SK-N-SH (cell line): ENCODE data around the gene NSG2. TPM values are rescaled to one million over a fixed set of nuclear protein-coding genes. Genes with fewer than 3 reads are reported as not detected.

Experiments used
- CTCF ChIA-PET: fragments of 300-600, 350-600 bp; formaldehyde crosslinking; extraction: SDS; loops from one replicate; lab custom pipeline; 2021; lab: Yijun Ruan, JAX
- POLR2A ChIA-PET: fragments of 350-600 bp; sonication (Branson Sonifier 250); formaldehyde crosslinking; extraction: SDS; loops from one replicate; lab custom pipeline; 2020; ENCODE audit warnings: antibody characterized with exemption, inconsistent platforms; lab: Yijun Ruan, JAX
- DNase-seq: peaks from one replicate; pipeline ENCODE4 v3.0.0; 2012
- H2AFZ ChIP-seq: fragments of 200-600 bp; sonication (generic); 2 replicates; pipeline ENCODE4 v1.8.1; 2016; ENCODE audit warnings: antibody characterized with exemption, mild to moderate bottlenecking, low read depth
- H3F3A ChIP-seq: fragments of 200-600 bp; sonication (generic); replicated peaks from 2 replicates; pipeline ENCODE3; 2016; ENCODE audit warnings: antibody characterized with exemption, mild to moderate bottlenecking; ENCODE audit not compliant: insufficient read depth
- H3K27ac ChIP-seq, 2 experiments: fragments of 200-500 bp in 1 of 2; fragments of 200-600 bp in 1 of 2; sonication (Bioruptor generic) in 1 of 2; sonication (generic), shearing (Covaris generic) in 1 of 2; 2 replicates each; pipeline versions ENCODE4 v1.5.1 to v1.6.1; 2014 to 2016; ENCODE audit warnings: low read depth in 2 of 2, inconsistent platforms in 1 of 2, low read length in 1 of 2, mild to moderate bottlenecking in 1 of 2, mixed read lengths in 1 of 2
- H3K27me3 ChIP-seq: fragments of 200-600 bp; sonication (generic), shearing (Covaris generic); 2 replicates; pipeline ENCODE4 v1.6.1; 2016; ENCODE audit warnings: mixed run types; ENCODE audit not compliant: insufficient read depth
- H3K36me3 ChIP-seq, 2 experiments: fragments of 200-500 bp in 1 of 2; fragments of 200-600 bp in 1 of 2; sonication (Bioruptor generic) in 1 of 2; sonication (generic) in 1 of 2; replicated peaks in 1 of 2; 2 replicates each; pipeline versions ENCODE3 to v1.5.1; 2014 to 2016; ENCODE audit warnings: low read length in 1 of 2, mild to moderate bottlenecking in 1 of 2; ENCODE audit not compliant: insufficient read depth in 2 of 2, control insufficient read depth in 1 of 2
- H3K4me1 ChIP-seq, 2 experiments: fragments of 200-500 bp in 1 of 2; fragments of 200-600 bp in 1 of 2; sonication (Bioruptor generic) in 1 of 2; sonication (generic), shearing (Covaris generic) in 1 of 2; 2 replicates each; pipeline versions ENCODE4 v1.5.1 to v1.6.1; 2014 to 2016; ENCODE audit warnings: low read depth in 1 of 2, low read length in 1 of 2, mixed run types in 1 of 2; ENCODE audit not compliant: insufficient read depth in 2 of 2, control insufficient read depth in 1 of 2
- H3K4me2 ChIP-seq: fragments of 200-600 bp; sonication (generic), shearing (Covaris generic); 2 replicates; pipeline ENCODE4 v1.6.1; 2017; ENCODE audit warnings: mixed run types
- H3K4me3 ChIP-seq, 2 experiments: fragments of 200-500 bp in 1 of 2; fragments of 200-600 bp in 1 of 2; sonication (Bioruptor generic) in 1 of 2; sonication (generic), shearing (Covaris generic) in 1 of 2; 2 replicates each; pipeline versions ENCODE4 v1.5.1 to v1.8.1; 2014 to 2016; ENCODE audit warnings: low read depth in 2 of 2, inconsistent platforms in 1 of 2, low read length in 1 of 2, mild to moderate bottlenecking in 1 of 2, mixed read lengths in 1 of 2, moderate library complexity in 1 of 2
- H3K79me2 ChIP-seq: fragments of 200-600 bp; sonication (generic); 2 replicates; pipeline ENCODE4 v1.8.1; 2017; ENCODE audit warnings: mild to moderate bottlenecking; ENCODE audit not compliant: insufficient read depth
- H3K9ac ChIP-seq: fragments of 200-600 bp; sonication (generic); 2 replicates; pipeline ENCODE4 v1.6.1; 2017; ENCODE audit warnings: mixed run types
- H3K9me2 ChIP-seq: fragments of 200-600 bp; sonication (generic); 2 replicates; pipeline ENCODE4 v1.6.1; 2017; ENCODE audit warnings: mixed run types
- H3K9me3 ChIP-seq: fragments of 200-600 bp; sonication (generic); 2 replicates; pipeline ENCODE4 v1.6.1; 2017; ENCODE audit warnings: mixed run types, mild to moderate bottlenecking, moderate library complexity
- H4K20me1 ChIP-seq: fragments of 200-600 bp; sonication (generic); 2 replicates; pipeline ENCODE4 v1.6.1; 2017; ENCODE audit warnings: mild to moderate bottlenecking, mixed run types; ENCODE audit not compliant: insufficient read depth
- ELF1 ChIP-seq: IDR thresholded peaks from 2 replicates; pipeline ENCODE4 v1.4.0; 2012
- EP300 ChIP-seq, 2 experiments: IDR thresholded peaks; 2 replicates each; pipeline versions ENCODE4 v1.4.0 to v1.6.1; 2012; ENCODE audit warnings: borderline replicate concordance in 1 of 2, low read depth in 1 of 2, low read length in 1 of 2
- EZH2phosphoT487 ChIP-seq: fragments of 200-600 bp; sonication (generic); IDR thresholded peaks from 2 replicates; pipeline ENCODE4 v1.6.1; 2017; ENCODE audit warnings: low read depth, mixed run types, mild to moderate bottlenecking, antibody characterized with exemption, moderate library complexity, borderline replicate concordance
- GABPA ChIP-seq: IDR thresholded peaks from 2 replicates; pipeline ENCODE4 v1.4.0; 2012; ENCODE audit warnings: low read depth, mild to moderate bottlenecking
- GATA2 ChIP-seq: sonication (generic); formaldehyde crosslinking; IDR thresholded peaks from 2 replicates; pipeline ENCODE4 v1.5.0; 2020; ENCODE audit warnings: mild to moderate bottlenecking, missing genetic modification reagents
- IRF3 ChIP-seq: fragments of 150-350 bp; IDR thresholded peaks from 2 replicates; pipeline ENCODE4 v1.6.1; 2016; ENCODE audit warnings: mild to moderate bottlenecking, low read depth, low read length
- JUND ChIP-seq: IDR thresholded peaks from 2 replicates; pipeline ENCODE4 v1.4.0; 2012
- MAX ChIP-seq: IDR thresholded peaks from 2 replicates; pipeline ENCODE4 v1.4.0; 2012; ENCODE audit warnings: low read depth
- MXI1 ChIP-seq: IDR thresholded peaks from 2 replicates; pipeline ENCODE4 v1.6.1; 2012; ENCODE audit warnings: mild to moderate bottlenecking, low read depth, low read length, improper control_type of control experiment
- PBX3 ChIP-seq: IDR thresholded peaks from 2 replicates; pipeline ENCODE4; 2012
- RFX5 ChIP-seq: IDR thresholded peaks from 2 replicates; pipeline ENCODE4 v1.6.1; 2012; ENCODE audit warnings: mild to moderate bottlenecking, improper control_type of control experiment, low read length
- SMC3 ChIP-seq: IDR thresholded peaks from 2 replicates; pipeline ENCODE4 v1.6.1; 2012; ENCODE audit warnings: low read depth, low read length, improper control_type of control experiment
- TEAD4 ChIP-seq: IDR thresholded peaks from 2 replicates; pipeline ENCODE4 v1.4.0; 2012; ENCODE audit warnings: mild to moderate bottlenecking, borderline replicate concordance; ENCODE audit not compliant: insufficient read depth
- USF1 ChIP-seq: IDR thresholded peaks from 2 replicates; pipeline ENCODE4 v1.4.0; 2012; ENCODE audit warnings: low read depth, borderline replicate concordance
- ZBTB33 ChIP-seq: IDR thresholded peaks from 2 replicates; pipeline ENCODE4 v1.4.0; 2012; ENCODE audit warnings: low read depth, borderline replicate concordance
- WGBS: methylation state at CpG from one replicate; pipeline ENCODE4 v1.1.6; 2017; ENCODE audit warnings: low lambda C conversion rate; 5-methylcytosine and 5-hydroxymethylcytosine counted together
- polyA plus RNA-seq, 3 experiments: library from polyadenylated mRNA; depleted of rRNA; stranded (reverse); fragments of >200 nt; gene quantifications; 2 replicates each; pipeline ENCODE4 v1.2.3, GENCODE V29; 2012

The NSG2 gene
- polyA plus RNA-seq, 1 of the 3 experiments (the other 2 are of a cell fraction): 4.3 TPM

GRCh38 chr5:174052636-174053035 lies 7.1 kb downstream of the NSG2 start:
- H3F3A ChIP-seq: no peaks in the 10 kb centered on the region
- H4K20me1 ChIP-seq: no peaks in the 10 kb centered on the region
- ChIA-PET CTCF (interaction anchor here (0.9 to 1.8 kb wide), 2 partner anchors 260 to 265 kb away, joined by 3 to 10 read pairs; no protein-coding TSS in a partner anchor), POLR2A (interaction anchor here (0.7 kb wide), 1 partner anchor 264 kb away, joined by 3 read pairs; no protein-coding TSS in a partner anchor)
- H3K9me2 ChIP-seq: no peaks in the 10 kb centered on the region
- no peak overlapping the region for H3K4me3 ChIP-seq
- H3K27ac ChIP-seq: no peak overlapping the region
- DNase-seq: no peak
- no peak overlapping the region for H3K4me2 ChIP-seq
- no peaks in the 10 kb centered on the region for H3K79me2 ChIP-seq
- peaks cover 0 to 33% of the 10 kb centered on the region in 2 experiments; a peak in 2 of 4 replicates for H3K4me1 ChIP-seq
- no peak overlapping the region for H3K9ac ChIP-seq
- H3K27me3 ChIP-seq: no peaks in the 10 kb centered on the region
- TF ChIP-seq IRF3 (no peak), ZBTB33 (no peak), MAX (no peak), USF1 (no peak), PBX3 (no peak), MXI1 (no peak), TEAD4 (no peak), RFX5 (no peak), EP300 (IDR thresholded peaks at IDR 0.05; ENCODE audit: borderline replicate concordance in 1 of 2, low read depth in 1 of 2, low read length in 1 of 2) (no peak), ELF1 (no peak)
- peaks cover 0 to 7% of the 10 kb centered on the region in 2 experiments for H3K36me3 ChIP-seq
- H3K9me3 ChIP-seq: no peaks in the 10 kb centered on the region
- 42% methylated on average over 5 of the region's 5 CpGs for WGBS
- H2AFZ ChIP-seq: no peak overlapping the region

- no peak overlapping the region for H3K4me2 ChIP-seq
- no peaks in the 10 kb centered on the region for H3K9me3 ChIP-seq
- H2AFZ ChIP-seq: no peak overlapping the region
- DNase-seq: no peak
- no peak overlapping the region for H3K27ac ChIP-seq
- no peaks in the 10 kb centered on the region for H3K27me3 ChIP-seq
- ChIA-PET POLR2A (interaction anchor here (0.7 to 1.0 kb wide), 2 partner anchors 13 to 28 kb away, joined by 3 read pairs; no protein-coding TSS in a partner anchor), CTCF (interaction anchor here (0.7 to 6.0 kb wide), 5 partner anchors 8 to 264 kb away, joined by 3 to 35 read pairs (median 5); partner anchors contain the start of gene NSG2)
- H3K9me2 ChIP-seq: no peaks in the 10 kb centered on the region
- no peaks in the 10 kb centered on the region for H4K20me1 ChIP-seq
- H3K4me3 ChIP-seq: no peak overlapping the region
- H3K79me2 ChIP-seq: no peaks in the 10 kb centered on the region
- H3K36me3 ChIP-seq: peaks cover 0 to 7% of the 10 kb centered on the region in 2 experiments
- no peaks in the 10 kb centered on the region for H3F3A ChIP-seq
- peaks cover 0 to 26% of the 10 kb centered on the region in 2 experiments; a peak in 2 of 4 replicates for H3K4me1 ChIP-seq
- WGBS: 71% methylated on average over 3 of the region's 3 CpGs
- no peak overlapping the region for H3K9ac ChIP-seq
- TF ChIP-seq PBX3: no peak
- TF ChIP-seq EZH2phosphoT487: no peak
- TF ChIP-seq MXI1: no peak
- TF ChIP-seq TEAD4: no peak
- no peak for TF ChIP-seq JUND
- no peak for TF ChIP-seq ELF1
- TF ChIP-seq USF1: no peak
- no peak for TF ChIP-seq MAX
- TF ChIP-seq IRF3: no peak
- no peak for TF ChIP-seq SMC3
- no peak for TF ChIP-seq GABPA
- TF ChIP-seq GATA2: no peak
These were observed 8.4 kb downstream of the NSG2 start for GRCh38 chr5:174053905-174054304.
